SK-N-SH (cell line): ENCODE results near the gene C11orf52. TPM values are rescaled to one million over a fixed set of nuclear protein-coding genes. Genes with fewer than 3 reads are reported as not detected.

Experiments
- CTCF ChIA-PET: fragments of 300-600, 350-600 bp; formaldehyde crosslinking; extraction: SDS; loops from one replicate; lab custom pipeline; 2021; lab: Yijun Ruan, JAX
- POLR2A ChIA-PET: fragments of 350-600 bp; sonication (Branson Sonifier 250); formaldehyde crosslinking; extraction: SDS; loops from one replicate; lab custom pipeline; 2020; ENCODE audit warnings: antibody characterized with exemption, inconsistent platforms; lab: Yijun Ruan, JAX
- DNase-seq: peaks from one replicate; pipeline ENCODE4 v3.0.0; 2012
- H2AFZ ChIP-seq: fragments of 200-600 bp; sonication (generic); 2 replicates; pipeline ENCODE4 v1.8.1; 2016; ENCODE audit warnings: antibody characterized with exemption, mild to moderate bottlenecking, low read depth
- H3F3A ChIP-seq: fragments of 200-600 bp; sonication (generic); replicated peaks from 2 replicates; pipeline ENCODE3; 2016; ENCODE audit warnings: antibody characterized with exemption, mild to moderate bottlenecking; ENCODE audit not compliant: insufficient read depth
- H3K27ac ChIP-seq, 2 experiments: fragments of 200-500 bp in 1 of 2; fragments of 200-600 bp in 1 of 2; sonication (Bioruptor generic) in 1 of 2; sonication (generic), shearing (Covaris generic) in 1 of 2; 2 replicates each; pipeline versions ENCODE4 v1.5.1 to v1.6.1; 2014 to 2016; ENCODE audit warnings: low read depth in 2 of 2, inconsistent platforms in 1 of 2, low read length in 1 of 2, mild to moderate bottlenecking in 1 of 2, mixed read lengths in 1 of 2
- H3K27me3 ChIP-seq: fragments of 200-600 bp; sonication (generic), shearing (Covaris generic); 2 replicates; pipeline ENCODE4 v1.6.1; 2016; ENCODE audit warnings: mixed run types; ENCODE audit not compliant: insufficient read depth
- H3K36me3 ChIP-seq, 2 experiments: fragments of 200-500 bp in 1 of 2; fragments of 200-600 bp in 1 of 2; sonication (Bioruptor generic) in 1 of 2; sonication (generic) in 1 of 2; replicated peaks in 1 of 2; 2 replicates each; pipeline versions ENCODE3 to v1.5.1; 2014 to 2016; ENCODE audit warnings: low read length in 1 of 2, mild to moderate bottlenecking in 1 of 2; ENCODE audit not compliant: insufficient read depth in 2 of 2, control insufficient read depth in 1 of 2
- H3K4me1 ChIP-seq, 2 experiments: fragments of 200-500 bp in 1 of 2; fragments of 200-600 bp in 1 of 2; sonication (Bioruptor generic) in 1 of 2; sonication (generic), shearing (Covaris generic) in 1 of 2; 2 replicates each; pipeline versions ENCODE4 v1.5.1 to v1.6.1; 2014 to 2016; ENCODE audit warnings: low read depth in 1 of 2, low read length in 1 of 2, mixed run types in 1 of 2; ENCODE audit not compliant: insufficient read depth in 2 of 2, control insufficient read depth in 1 of 2
- H3K4me2 ChIP-seq: fragments of 200-600 bp; sonication (generic), shearing (Covaris generic); 2 replicates; pipeline ENCODE4 v1.6.1; 2017; ENCODE audit warnings: mixed run types
- H3K4me3 ChIP-seq, 2 experiments: fragments of 200-500 bp in 1 of 2; fragments of 200-600 bp in 1 of 2; sonication (Bioruptor generic) in 1 of 2; sonication (generic), shearing (Covaris generic) in 1 of 2; 2 replicates each; pipeline versions ENCODE4 v1.5.1 to v1.8.1; 2014 to 2016; ENCODE audit warnings: low read depth in 2 of 2, inconsistent platforms in 1 of 2, low read length in 1 of 2, mild to moderate bottlenecking in 1 of 2, mixed read lengths in 1 of 2, moderate library complexity in 1 of 2
- H3K79me2 ChIP-seq: fragments of 200-600 bp; sonication (generic); 2 replicates; pipeline ENCODE4 v1.8.1; 2017; ENCODE audit warnings: mild to moderate bottlenecking; ENCODE audit not compliant: insufficient read depth
- H3K9ac ChIP-seq: fragments of 200-600 bp; sonication (generic); 2 replicates; pipeline ENCODE4 v1.6.1; 2017; ENCODE audit warnings: mixed run types
- H3K9me2 ChIP-seq: fragments of 200-600 bp; sonication (generic); 2 replicates; pipeline ENCODE4 v1.6.1; 2017; ENCODE audit warnings: mixed run types
- H3K9me3 ChIP-seq: fragments of 200-600 bp; sonication (generic); 2 replicates; pipeline ENCODE4 v1.6.1; 2017; ENCODE audit warnings: mixed run types, mild to moderate bottlenecking, moderate library complexity
- H4K20me1 ChIP-seq: fragments of 200-600 bp; sonication (generic); 2 replicates; pipeline ENCODE4 v1.6.1; 2017; ENCODE audit warnings: mild to moderate bottlenecking, mixed run types; ENCODE audit not compliant: insufficient read depth
- EP300 ChIP-seq, 2 experiments: IDR thresholded peaks; 2 replicates each; pipeline versions ENCODE4 v1.4.0 to v1.6.1; 2012; ENCODE audit warnings: borderline replicate concordance in 1 of 2, low read depth in 1 of 2, low read length in 1 of 2
- EZH2phosphoT487 ChIP-seq: fragments of 200-600 bp; sonication (generic); IDR thresholded peaks from 2 replicates; pipeline ENCODE4 v1.6.1; 2017; ENCODE audit warnings: low read depth, mixed run types, mild to moderate bottlenecking, antibody characterized with exemption, moderate library complexity, borderline replicate concordance
- MEF2A ChIP-seq: IDR thresholded peaks from 2 replicates; pipeline ENCODE4 v1.4.0; 2012; ENCODE audit warnings: low read depth, borderline replicate concordance
- RXRA ChIP-seq: IDR thresholded peaks from 2 replicates; pipeline ENCODE4 v1.4.0; 2012; ENCODE audit warnings: low read depth, mild to moderate bottlenecking, borderline replicate concordance
- SMC3 ChIP-seq: IDR thresholded peaks from 2 replicates; pipeline ENCODE4 v1.6.1; 2012; ENCODE audit warnings: low read depth, low read length, improper control_type of control experiment
- TEAD4 ChIP-seq: IDR thresholded peaks from 2 replicates; pipeline ENCODE4 v1.4.0; 2012; ENCODE audit warnings: mild to moderate bottlenecking, borderline replicate concordance; ENCODE audit not compliant: insufficient read depth
- YY1 ChIP-seq: IDR thresholded peaks from 2 replicates; pipeline ENCODE4 v1.4.0; 2012; ENCODE audit warnings: low read depth, mild to moderate bottlenecking
- WGBS: methylation state at CpG from one replicate; pipeline ENCODE4 v1.1.6; 2017; ENCODE audit warnings: low lambda C conversion rate; 5-methylcytosine and 5-hydroxymethylcytosine counted together
- polyA plus RNA-seq, 3 experiments: library from polyadenylated mRNA; depleted of rRNA; stranded (reverse); fragments of >200 nt; gene quantifications; 2 replicates each; pipeline ENCODE4 v1.2.3, GENCODE V29; 2012
- TF ChIP-seq, protein P1 (sequence below): IDR thresholded peaks from 2 replicates; pipeline ENCODE4 v1.4.0; 2012; ENCODE audit warnings: low read depth
- TF ChIP-seq, protein P2 (sequence below): fragments of 200-600 bp; sonication (generic); IDR thresholded peaks from 2 replicates; pipeline ENCODE4 v1.6.1; 2017; ENCODE audit warnings: antibody characterized with exemption, mild to moderate bottlenecking, moderate library complexity
- TF ChIP-seq, protein P3 (sequence below): IDR thresholded peaks from 2 replicates; pipeline ENCODE4 v1.4.0; 2012; ENCODE audit warnings: low read depth, borderline replicate concordance
- TF ChIP-seq, protein P4 (sequence below): IDR thresholded peaks from 2 replicates; pipeline ENCODE4 v1.4.0; 2012; ENCODE audit warnings: low read depth, borderline replicate concordance

The C11orf52 gene
- polyA plus RNA-seq, 1 of the 3 experiments (the other 2 are of a cell fraction): not detected

DNA sequence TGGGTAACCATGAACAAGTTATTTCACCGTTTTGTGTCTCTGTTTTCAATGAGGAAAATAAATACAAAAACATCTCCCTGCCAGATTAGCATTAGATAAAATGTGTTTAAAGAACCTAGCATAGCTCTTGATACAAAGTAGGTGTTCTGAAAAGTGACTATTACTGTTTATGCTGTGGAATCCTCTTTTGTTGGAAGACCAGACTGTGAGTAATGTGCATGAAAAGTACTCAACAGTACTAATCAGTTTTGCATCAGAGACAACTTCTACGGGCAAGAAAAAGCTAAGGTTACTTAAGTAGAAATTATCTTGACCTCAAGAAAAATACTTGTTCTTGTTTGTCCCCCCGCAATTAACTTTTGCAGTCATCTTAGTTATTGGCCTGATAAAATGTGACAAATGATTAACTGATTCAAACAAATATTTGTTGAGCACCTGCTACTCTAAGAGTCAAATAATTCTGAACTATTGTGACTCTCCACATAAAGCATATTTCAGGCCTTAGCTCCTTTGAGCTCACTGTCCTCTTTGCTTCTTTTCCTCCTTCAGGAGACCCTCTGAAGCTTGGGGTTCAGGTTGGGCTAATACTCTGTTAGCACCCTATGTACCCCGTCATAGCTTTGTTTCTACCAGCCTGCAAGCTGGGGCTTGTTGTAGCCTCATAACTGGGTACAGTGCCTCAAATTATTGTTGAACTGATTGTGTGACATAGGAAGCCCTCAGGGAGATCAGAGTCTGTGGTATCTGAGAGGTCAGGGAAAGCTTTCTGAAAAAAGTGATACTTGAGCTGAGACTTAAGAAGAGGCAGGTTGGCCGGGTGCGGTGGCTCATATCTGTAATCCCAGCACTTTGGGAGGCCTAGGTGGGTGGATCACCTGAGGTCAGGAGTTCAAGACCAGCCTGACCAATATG lies 42.9 kb downstream of the C11orf52 start:
- H3K4me3 ChIP-seq: no peak overlapping the region
- H3K27ac ChIP-seq: no peak overlapping the region
- CTCF ChIA-PET: interaction anchor here (1.1 to 1.9 kb wide), 2 partner anchors 20 to 23 kb away, joined by 4 to 7 read pairs; no protein-coding TSS in a partner anchor
- H3K9ac ChIP-seq: no peak overlapping the region
- no peaks in the 10 kb centered on the region for H3K9me2 ChIP-seq
- POLR2A ChIA-PET: no interaction called here
- no peaks in the 10 kb centered on the region for H4K20me1 ChIP-seq
- no peaks in the 10 kb centered on the region for H3F3A ChIP-seq
- no peak for DNase-seq
- TF ChIP-seq, protein P1, sequence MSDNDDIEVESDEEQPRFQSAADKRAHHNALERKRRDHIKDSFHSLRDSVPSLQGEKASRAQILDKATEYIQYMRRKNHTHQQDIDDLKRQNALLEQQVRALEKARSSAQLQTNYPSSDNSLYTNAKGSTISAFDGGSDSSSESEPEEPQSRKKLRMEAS: no peak
- TF ChIP-seq, protein P2, sequence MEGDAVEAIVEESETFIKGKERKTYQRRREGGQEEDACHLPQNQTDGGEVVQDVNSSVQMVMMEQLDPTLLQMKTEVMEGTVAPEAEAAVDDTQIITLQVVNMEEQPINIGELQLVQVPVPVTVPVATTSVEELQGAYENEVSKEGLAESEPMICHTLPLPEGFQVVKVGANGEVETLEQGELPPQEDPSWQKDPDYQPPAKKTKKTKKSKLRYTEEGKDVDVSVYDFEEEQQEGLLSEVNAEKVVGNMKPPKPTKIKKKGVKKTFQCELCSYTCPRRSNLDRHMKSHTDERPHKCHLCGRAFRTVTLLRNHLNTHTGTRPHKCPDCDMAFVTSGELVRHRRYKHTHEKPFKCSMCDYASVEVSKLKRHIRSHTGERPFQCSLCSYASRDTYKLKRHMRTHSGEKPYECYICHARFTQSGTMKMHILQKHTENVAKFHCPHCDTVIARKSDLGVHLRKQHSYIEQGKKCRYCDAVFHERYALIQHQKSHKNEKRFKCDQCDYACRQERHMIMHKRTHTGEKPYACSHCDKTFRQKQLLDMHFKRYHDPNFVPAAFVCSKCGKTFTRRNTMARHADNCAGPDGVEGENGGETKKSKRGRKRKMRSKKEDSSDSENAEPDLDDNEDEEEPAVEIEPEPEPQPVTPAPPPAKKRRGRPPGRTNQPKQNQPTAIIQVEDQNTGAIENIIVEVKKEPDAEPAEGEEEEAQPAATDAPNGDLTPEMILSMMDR: no peak
- TF ChIP-seq EP300 (IDR thresholded peaks at IDR 0.05; ENCODE audit: borderline replicate concordance in 1 of 2, low read depth in 1 of 2, low read length in 1 of 2) (no peak), EZH2phosphoT487 (no peak), TEAD4 (no peak), RXRA (no peak), MEF2A (no peak), SMC3 (no peak), YY1 (no peak)
- TF ChIP-seq, protein P3, sequence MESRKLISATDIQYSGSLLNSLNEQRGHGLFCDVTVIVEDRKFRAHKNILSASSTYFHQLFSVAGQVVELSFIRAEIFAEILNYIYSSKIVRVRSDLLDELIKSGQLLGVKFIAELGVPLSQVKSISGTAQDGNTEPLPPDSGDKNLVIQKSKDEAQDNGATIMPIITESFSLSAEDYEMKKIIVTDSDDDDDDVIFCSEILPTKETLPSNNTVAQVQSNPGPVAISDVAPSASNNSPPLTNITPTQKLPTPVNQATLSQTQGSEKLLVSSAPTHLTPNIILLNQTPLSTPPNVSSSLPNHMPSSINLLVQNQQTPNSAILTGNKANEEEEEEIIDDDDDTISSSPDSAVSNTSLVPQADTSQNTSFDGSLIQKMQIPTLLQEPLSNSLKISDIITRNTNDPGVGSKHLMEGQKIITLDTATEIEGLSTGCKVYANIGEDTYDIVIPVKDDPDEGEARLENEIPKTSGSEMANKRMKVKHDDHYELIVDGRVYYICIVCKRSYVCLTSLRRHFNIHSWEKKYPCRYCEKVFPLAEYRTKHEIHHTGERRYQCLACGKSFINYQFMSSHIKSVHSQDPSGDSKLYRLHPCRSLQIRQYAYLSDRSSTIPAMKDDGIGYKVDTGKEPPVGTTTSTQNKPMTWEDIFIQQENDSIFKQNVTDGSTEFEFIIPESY: no peak
- TF ChIP-seq, protein P4, sequence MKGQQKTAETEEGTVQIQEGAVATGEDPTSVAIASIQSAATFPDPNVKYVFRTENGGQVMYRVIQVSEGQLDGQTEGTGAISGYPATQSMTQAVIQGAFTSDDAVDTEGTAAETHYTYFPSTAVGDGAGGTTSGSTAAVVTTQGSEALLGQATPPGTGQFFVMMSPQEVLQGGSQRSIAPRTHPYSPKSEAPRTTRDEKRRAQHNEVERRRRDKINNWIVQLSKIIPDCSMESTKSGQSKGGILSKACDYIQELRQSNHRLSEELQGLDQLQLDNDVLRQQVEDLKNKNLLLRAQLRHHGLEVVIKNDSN: no peak
- TF ChIP-seq, all 33 proteins: peak for 0
- H3K36me3 ChIP-seq: peaks cover 7 to 8% of the 10 kb centered on the region in 2 experiments
- no peaks in the 10 kb centered on the region for H3K79me2 ChIP-seq
- no peaks in the 10 kb centered on the region for H3K9me3 ChIP-seq
- H3K4me1 ChIP-seq: no peaks in the 10 kb centered on the region
- no peak overlapping the region for H3K4me2 ChIP-seq
- H3K27me3 ChIP-seq: no peaks in the 10 kb centered on the region
- H2AFZ ChIP-seq: no peak overlapping the region
- 90% methylated on average over 6 of the region's 6 CpGs for WGBS
